ENCODE data around the gene DUOX2.
"Not testable (repeated sequence)": the region's sequence is repeated elsewhere in the genome, so short reads cannot be mapped to it uniquely, and the experiment has no call there.

DUOX2 gene

DNA sequence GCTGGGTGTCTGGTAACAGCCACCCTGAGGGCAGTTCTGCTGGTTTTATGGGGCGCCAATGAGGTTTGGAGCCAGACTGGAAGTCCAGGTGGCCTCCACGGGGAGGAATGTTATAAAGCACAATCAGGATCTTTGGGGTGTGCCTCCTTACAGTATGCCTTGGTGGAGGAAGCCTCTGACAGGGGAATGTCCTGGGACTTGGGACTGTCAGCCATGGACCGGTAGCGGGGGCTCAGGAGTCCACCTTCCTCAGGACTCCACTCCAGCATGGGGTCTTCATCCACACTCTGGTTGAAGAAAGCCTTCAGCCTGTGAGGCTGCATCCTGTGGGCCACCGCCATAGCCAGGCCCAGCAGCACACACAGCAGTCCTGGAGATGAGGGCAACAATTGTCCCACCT, 5.0 kb upstream of the DUOX2 start:
- no peak for DNase-seq (ENCODE audit: low read depth)

DNA sequence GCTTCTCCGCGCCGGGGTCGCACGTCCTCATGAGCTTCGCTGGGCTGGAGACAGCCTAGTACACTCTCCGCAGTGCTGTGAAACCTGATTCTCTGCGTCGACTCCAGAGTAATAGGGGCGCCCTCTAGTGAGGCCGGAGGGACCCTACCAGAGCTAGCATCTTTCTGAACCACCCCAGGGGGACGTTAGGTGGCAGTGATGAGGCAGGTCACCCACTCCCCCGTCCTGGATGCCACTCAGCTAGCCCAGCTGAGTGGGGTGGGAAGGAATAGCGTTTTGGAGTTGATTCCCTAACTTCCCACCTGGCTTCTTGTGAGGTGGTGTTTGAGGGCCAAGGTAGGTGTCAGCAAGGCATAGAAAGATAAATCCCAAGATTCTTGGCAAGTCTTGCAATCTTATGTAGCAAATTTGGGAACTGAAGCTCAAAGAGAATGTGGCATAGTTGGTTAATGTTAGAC, 4.2 kb upstream of the DUOX2 start:
- DNase-seq (ENCODE audit: low read depth), result peak; percentile 76

DNA sequence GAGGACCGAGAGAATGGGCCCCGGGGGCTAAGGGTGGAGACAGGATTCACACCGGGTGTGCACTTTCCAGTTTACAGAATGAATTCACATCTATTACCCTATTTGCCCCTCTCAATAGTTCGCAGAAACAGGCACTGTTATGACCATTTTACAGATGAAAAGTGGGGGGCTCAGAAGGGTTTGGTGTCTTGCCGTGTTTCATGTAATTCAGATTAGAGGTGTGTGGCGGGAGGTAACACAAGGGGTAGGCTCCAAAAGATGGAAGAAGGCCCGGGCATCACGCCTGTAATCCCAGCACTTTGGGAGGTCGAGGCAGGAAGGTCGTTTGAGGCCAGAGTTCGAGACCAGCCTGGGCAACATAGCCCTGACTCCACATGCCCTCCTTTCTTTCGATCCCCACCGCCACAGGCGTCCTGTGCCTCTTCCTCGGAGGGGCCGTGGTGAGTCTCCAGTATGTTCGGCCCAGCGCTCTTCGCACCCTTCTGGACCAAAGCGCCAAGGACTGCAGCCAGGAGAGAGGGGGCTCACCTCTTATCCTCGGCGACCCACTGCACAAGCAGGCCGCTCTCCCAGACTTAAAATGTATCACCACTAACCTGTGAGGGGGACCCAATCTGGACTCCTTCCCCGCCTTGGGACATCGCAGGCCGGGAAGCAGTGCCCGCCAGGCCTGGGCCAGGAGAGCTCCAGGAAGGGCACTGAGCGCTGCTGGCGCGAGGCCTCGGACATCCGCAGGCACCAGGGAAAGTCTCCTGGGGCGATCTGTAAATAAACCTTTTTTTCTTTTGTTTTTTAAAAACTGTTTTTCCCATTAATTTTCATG, 3.5 kb upstream of the DUOX2 start:
- DNase-seq (ENCODE audit: low read depth), result no peak

DNA sequence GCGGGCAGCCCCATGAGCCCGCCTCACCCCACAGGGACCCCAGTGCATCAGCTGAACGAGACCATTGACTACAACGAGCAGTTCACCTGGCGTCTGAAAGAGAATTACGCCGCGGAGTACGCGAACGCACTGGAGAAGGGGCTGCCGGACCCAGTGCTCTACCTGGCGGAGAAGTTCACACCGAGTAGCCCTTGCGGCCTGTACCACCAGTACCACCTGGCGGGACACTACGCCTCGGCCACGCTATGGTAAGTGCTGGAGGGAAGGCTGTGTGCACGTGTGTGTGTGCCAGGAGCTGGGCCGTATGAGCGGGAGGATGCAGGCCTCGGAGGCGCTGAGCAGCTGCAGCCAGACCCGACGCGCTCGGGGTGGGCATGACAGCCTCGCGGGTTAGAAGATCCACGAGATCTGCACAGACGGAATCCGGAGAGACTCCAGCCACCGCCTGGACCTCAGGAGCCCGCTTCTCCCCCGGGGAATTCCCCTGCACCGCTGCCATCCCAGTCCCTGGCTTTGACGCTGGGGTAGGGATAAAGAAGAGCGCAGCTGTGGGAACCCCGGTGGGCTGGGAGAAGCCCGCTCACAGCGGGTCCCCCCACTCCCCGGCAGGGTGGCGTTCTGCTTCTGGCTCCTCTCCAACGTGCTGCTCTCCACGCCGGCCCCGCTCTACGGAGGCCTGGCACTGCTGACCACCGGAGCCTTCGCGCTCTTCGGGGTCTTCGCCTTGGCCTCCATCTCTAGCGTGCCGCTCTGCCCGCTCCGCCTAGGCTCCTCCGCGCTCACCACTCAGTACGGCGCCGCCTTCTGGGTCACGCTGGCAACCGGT, 2.7 kb upstream of the DUOX2 start:
- no peak for DNase-seq (ENCODE audit: low read depth)

DNA sequence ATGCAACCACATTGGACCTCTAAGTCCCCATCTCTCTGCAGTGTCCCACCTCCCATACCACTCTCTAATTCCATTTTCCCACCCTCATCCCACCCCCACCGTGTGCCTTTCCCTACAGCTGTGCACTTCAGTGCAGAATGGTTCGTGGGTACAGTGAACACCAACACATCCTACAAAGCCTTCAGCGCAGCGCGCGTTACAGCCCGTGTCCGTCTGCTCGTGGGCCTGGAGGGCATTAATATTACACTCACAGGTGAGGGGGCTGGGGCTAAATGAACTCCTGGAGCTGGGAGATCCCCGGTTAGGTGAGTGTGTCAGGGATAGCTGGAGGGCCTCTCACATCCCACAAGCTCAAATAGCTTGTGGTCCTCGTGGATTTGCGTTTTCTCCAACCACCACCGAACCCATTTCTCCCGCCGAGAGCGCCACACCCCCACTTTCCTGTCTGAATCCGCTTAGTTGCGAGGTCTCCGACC, 2.1 kb upstream of the DUOX2 start:
- no peak for DNase-seq (ENCODE audit: low read depth)

DNA sequence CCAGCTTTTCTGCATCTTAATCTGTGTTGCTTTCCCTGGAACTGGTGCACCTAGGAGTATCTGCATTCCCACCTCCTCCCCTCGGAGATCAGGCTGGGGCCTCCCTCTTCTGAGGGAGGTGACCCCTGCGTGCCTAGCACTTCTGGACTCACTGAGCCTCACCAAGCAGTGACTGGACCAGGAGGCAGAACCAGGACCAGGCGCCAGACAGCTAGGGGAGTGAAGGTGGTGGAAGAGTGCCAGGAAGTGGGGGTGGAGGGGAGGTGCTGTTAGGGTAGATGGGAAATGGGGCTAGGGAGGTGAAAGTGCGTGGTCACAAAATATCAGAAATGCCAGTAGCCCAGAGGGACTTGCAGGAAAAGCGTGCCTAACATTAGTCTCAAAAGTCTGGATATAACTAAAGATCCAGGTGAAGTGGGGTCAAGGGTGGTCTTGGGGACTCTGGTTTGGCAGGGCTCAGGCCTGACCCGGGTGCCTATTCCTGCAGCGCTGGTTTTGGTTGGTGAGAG, 1.4 kb upstream of the DUOX2 start:
- no peak for DNase-seq (ENCODE audit: low read depth)

DNA sequence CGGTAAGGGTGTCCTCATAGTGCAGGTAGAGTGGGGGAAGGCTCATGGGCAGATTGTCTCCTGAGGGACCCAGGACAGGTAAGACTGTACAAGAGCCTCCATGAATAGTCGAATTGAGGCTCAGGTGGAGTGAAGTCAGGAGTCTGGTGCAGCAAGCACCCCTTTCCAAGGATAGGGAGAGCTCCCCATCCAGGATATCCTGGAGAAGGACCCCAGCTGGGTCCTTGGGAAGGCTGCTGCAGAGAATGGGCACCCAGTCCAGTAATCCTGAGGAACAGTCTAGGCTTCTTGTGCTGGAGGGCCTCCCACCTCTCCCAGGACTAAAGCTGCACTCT, 746 bp upstream of the DUOX2 start:
- DNase-seq (ENCODE audit: low read depth), result no peak

DNA sequence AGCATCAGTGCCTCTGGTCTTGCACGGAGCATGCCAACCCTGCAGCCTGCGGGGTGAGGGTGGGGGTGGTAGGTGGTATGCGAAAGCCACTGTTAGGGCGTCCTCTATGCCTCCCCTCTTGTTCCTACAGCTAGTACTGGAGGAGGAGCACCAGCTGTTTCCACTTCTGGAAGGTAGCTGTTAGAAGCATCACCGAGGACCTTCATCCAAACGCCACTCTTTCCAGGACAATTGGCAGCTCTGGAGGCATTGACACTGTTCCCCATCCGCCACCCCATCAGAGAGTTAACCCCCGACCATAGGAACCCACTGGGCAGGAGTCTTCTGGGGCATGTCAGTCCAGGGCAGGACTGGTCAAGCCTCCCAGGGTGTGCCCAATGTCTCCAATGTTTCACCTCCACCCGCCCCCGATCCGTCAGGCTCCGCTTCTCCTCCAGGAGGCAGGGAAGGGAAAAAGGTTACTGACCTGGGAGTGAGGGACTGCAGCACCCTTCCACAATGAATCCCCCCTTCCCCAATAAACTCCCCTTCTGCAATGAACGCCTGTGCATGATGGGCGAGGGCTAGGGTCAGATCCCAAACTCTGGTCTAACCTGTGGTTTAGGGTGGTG, 487 bp downstream of the DUOX2 start:
- no peak for DNase-seq (ENCODE audit: low read depth)

DNA sequence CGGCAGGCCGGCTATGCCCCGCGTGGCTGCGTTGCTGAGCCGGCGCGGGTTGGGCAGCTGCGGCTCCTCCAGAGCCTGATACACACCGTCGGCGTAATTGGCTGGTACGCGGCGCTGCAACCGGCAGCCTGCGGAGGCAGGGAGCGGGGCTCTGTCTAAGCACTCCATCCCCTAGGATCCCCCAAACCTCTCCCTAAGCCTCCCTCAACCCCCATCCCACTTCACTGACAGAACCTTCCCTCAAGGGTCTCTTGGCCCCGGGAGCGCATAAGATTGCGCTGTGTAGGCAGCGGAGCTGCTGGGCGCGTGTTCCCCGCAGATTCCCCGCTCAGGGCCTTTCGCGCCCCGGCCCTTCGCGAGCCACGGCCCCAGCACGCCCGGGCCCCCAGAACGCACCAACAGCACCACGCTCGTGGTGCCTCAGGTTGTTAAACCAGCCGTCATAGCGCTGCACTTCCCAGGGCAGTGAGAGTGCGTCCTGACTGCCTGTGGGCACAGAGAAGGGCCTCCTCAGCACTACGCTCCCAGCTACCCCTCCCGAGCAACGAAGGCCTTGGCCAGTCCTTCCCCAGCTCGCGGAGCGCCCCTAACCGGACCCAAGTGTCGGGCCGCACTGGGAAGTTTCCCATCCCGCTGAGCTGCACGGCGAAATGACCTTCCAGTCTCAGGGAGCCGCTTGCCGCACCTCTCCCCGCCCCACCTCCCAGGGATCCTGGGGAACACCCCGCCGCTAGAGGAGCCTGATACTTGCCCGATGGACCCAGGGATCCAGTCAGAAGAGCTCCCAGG, 1.2 kb downstream of the DUOX2 start:
- DNase-seq (ENCODE audit: low read depth), result no peak

DNA sequence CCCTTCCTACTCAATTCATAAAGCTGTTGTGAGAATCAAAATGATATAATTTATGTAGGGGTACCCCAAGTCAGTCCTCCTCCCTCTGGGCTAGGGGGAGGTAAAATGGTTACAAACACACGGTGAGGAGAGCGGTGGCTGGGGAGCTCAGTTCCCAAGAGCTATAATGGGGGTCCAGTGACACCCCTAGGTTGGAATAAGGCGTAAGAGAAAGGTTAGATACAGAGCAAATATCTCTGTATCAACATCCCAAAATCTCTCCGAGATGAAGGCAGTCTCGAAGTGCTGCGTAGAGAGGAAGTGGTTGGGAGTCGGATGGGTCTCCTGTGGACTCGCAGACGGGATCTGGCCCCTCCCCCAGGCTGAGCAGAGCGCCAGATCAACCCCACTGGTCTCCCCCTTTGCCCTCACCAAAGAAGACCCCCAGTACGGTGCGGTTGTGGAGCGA, 1.8 kb downstream of the DUOX2 start:
- DNase-seq (ENCODE audit: low read depth), result no peak

DNA sequence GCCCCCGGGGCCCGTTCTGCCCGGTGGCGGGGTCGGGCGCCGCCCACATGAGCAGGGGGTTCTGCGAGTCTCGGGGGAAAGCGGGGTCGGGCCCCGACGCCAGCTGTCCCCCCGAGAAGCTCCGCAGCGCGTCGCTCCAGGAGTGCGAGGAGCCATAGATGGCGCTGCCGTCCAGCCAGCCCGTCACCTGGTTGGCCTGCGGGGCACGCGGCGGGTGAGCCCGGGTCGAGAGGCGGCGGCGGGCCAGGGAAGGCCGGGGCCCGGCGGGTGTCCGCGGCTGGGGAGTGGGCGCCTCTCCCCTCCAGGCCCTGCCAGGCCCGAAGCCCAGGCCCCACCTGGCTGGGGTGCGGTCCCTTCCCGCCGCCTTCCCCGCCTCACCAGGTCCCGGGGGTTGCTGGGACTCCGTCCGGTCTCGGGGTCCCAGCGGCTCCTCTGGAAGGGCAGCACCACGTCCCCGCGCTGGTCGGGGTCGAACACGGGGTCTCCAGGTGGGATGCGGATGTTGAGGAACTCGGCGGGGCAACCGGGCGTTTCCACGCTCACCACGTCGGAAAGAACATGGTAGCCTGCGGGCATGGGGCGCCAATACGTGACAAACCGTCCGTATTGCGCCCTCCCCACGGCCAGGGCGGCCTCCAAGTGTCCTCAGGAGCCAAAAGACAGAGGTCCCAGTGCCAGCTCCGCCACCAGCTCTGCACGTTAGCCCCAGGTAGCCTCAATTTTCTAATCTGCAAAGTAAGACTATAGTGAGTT, 2.4 kb downstream of the DUOX2 start:
- no peak for DNase-seq (ENCODE audit: low read depth)

DNA sequence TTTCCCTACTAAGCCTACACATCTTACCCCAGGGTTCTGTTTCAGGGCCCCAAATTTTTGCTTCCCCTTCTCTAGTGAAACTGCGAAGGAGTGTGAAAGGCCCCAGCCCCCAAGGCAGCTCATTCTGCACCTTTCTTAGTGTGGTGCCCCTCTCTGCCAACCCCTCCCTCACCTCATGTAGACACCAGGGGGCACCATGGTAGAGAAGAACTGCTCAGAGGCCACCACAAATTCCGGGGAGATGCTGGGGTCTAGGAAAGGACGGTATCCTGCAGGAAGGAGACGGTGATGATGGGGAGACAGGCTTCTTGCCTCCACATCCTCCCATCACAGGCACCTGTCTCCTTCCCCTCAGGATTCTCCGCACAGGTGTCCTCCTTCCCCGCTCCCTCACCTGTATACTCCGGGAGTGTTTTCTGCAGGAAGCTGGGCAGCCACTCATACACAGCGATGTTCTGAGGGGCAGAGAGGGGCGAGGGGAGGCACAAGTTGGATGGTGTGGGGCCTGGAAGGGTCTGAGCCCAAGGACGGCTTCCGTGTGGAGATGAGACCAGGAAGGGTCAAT, 3.6 kb downstream of the DUOX2 start:
- no peak for DNase-seq (ENCODE audit: low read depth)

DNA sequence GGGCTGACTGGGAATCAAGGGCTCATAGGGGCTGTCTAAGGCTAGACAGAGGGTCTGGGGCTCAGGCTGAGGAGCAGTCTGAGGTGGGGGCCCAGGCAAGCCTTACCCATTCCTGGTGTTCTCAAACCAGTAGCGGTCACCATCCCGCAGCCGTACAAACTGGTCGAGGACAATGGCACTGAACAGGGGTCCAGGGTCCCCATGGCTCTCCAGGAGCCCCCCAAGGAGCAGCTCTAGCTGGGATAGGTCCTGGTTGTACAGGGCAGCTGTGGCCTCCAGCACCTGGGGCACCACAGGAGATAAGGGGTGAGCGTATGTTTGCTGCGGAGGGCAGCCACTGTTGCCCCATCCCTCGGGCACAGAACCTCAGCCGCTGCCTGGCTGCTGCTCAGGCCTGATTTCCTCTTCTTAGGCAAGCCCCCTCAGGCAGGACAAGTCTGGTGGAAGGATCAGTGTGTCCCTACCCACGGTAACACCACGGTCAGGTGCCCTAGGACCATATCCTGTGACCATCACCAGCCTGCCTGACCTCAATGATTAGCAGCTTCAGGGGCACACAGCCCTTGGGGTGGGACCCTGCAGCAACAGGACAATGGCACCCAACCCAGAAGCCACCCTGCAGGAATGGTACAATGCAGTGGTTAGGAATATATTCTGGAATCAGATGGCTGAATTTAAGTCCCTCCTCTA, 5.9 kb downstream of the DUOX2 start:
- no peak for DNase-seq (ENCODE audit: low read depth)

DNA sequence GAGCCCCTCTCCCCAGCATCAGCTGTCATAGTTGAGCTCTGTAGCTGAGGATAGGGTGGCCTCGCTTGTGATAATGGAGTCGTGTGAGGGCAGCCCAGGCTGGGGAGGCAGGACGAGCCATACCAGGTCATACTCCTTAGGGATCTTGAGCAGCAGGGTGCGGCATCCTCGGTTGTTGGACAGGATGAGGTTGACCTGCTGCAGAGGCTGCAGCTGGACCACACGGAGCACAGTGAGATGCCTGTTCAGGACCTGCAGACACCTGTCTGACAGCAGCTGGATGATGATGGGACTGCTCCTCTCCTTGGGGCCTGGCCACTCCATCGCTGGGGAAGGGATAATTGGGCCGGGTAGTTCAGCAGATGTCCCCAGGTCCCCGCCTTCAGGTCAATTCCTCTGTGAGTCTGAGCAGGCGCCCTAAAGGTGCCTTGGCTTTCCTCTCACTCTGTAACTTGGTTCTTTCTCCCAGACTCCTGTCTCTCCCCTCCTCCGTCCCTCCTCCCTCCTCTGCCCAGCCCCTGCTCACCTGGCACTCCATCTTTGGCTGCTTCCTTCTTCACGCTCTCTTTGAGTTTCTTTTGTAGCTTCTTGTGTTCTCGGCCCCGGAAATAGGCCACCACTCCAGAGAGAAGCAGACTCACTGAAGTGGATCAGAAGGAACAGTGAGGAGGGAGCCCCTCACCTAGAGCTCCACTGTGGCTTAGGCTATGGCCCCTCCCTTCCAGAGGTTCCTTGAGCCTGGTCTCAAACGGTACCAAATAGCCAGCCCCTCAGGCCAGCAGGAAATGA, 7.8 kb downstream of the DUOX2 start:
- DNase-seq (ENCODE audit: low read depth), result no peak

DNA sequence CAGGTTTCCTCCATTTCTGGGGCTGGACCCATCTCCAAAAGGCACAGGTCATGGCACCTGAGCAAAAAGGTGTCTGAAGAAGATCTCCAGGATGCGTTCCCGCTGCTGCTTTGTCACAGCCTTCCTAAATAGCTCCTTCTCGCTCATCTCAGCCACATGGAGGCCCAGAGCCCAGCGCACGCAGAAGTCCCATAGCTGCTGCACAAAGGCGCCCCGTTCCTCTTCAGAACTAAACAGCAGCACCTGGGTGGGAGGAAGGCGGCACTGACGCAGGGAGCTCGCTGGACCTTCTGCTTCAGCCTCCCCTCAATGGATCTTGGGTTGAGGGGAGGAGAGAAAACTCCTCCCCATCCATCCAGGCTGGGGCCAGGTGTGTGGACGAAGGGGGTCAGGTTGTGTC, 8.4 kb downstream of the DUOX2 start:
- DNase-seq (ENCODE audit: low read depth), result no peak

DNA sequence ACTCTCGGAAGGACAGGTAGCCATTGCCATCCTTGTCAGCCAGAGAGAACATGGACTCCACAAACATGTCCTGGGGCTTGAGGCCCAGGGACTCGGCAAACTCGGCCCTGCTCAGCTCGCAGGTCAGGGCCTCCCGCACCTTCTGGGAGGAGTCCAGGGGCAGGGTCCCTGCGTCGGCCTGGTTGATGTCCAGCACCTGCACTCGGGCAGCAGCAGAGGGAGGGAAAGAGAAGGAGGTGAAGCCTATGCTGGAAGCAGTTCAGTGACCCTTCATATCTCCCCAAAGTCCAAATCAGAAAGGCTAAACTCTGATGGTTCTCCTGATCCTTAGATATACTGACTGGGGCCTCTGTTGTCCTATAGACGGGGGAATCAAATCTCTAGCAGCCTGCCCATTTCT, 9.8 kb downstream of the DUOX2 start:
- not testable (repeated sequence) for DNase-seq (ENCODE audit: low read depth)

DNA sequence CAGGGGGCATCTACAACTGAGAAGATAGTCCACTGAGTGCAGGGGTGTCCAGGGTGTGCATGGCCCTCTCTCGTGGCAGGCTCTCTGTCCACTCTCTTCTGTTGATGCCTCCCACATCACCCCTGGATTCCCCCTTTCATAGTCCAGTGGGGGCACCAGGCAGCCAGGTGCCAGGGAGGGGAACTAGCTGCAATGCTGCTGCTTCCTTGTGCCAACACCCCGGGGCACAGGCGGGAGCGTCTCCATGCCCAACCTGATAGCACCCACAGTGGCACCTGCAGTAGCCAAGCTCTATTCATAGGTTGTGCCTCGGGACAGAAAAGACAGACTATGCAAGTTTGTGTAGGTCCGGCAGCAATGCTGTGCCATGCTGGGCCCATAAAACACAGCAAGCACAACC, 11.7 kb downstream of the DUOX2 start:
- no peak for DNase-seq (ENCODE audit: low read depth)

DNA sequence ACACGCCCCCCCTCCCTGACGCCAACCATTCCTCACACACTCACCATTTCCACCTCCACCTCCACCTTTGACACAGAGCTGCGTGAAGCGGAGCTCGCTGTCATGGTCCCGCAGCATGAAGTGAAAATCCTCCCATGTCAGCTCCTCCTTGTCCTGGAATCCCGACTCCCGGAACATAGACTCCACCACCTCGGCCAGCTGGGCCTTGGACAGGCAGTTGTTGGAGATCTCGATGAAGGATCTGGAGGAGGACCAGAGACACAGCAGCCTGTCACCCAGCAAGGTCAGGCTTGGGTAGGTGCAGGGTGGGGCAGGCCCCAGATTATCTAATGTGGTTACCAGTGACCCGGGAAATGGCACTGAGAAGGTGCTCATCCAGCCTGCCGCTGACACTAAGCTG, 12.2 kb downstream of the DUOX2 start:
- DNase-seq (ENCODE audit: low read depth), result no peak

DNA sequence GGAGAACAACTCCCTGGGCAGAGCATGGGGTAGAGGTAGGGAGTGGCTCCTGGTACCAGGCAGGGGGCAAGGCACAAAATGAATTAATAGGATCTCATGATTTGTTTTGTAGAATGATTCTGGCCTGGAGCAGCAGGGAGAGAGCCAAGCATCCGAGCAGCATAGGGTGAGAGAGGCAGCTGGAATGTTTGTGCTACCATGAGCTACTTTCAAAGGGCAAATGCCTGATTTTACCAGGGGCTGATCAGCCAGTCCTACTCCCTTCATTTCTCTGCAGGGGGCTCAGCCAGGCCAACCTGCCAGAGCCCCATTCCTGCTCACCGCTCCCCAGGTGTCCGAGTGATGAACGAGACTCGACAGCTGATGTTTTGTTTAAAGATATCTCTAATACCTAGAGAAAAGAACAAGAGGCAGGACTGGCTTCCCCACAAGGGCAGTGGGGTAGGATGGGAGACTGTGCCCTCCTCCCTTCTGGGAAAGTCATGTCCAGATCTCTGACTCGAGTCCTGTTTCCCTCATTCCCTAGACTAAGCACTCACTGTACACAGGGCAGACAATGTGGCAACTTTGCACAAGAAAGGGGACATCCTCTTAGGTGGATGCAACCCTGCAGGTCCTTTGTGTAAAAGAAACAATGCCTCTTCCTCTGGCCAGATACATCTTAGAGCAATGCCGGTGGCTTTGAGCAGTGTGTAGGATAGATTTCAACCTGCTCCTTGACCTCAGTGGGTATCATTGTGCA, 12.9 kb downstream of the DUOX2 start:
- no peak for DNase-seq (ENCODE audit: low read depth)

All from non-pigmented ciliary epithelial cell (primary cell).